HepG2 (cell line): ENCODE data around the gene GFER. TPM values are rescaled to one million over a fixed set of nuclear protein-coding genes. Genes with fewer than 3 reads are reported as not detected.

Experiments
- FOXK1 ChIP-seq: sonication (generic); formaldehyde crosslinking; IDR thresholded peaks from 2 replicates; pipeline ENCODE4 v1.4.0; 2020; ENCODE audit warnings: low read depth, missing genetic modification reagents, borderline replicate concordance
- GLMP ChIP-seq: sonication (generic); formaldehyde crosslinking; IDR thresholded peaks from 2 replicates; pipeline ENCODE4 v1.9.0; 2021; ENCODE audit warnings: missing genetic modification reagents, mild to moderate bottlenecking, borderline replicate concordance
- NR3C1 ChIP-seq: sonication (generic); formaldehyde crosslinking; IDR thresholded peaks from 2 replicates; pipeline ENCODE4 v1.4.0; 2020; ENCODE audit warnings: missing genetic modification reagents
- RERE ChIP-seq: IDR thresholded peaks from 2 replicates; pipeline ENCODE4 v1.6.1; 2016; ENCODE audit warnings: low read depth, missing genetic modification reagents, missing compliant biosample characterization
- SYNCRIP ChIP-seq: fragments of 200-400 bp; formaldehyde crosslinking; IDR thresholded peaks from 2 replicates; pipeline ENCODE4 v1.6.1; 2018; ENCODE audit warnings: mild to moderate bottlenecking, low read depth, low read length; ENCODE audit not compliant: insufficient read depth
- ZNF275 ChIP-seq: sonication (generic); formaldehyde crosslinking; IDR thresholded peaks from 2 replicates; pipeline ENCODE4 v1.8.0; 2022; ENCODE audit warnings: missing genetic modification reagents, mild to moderate bottlenecking, inconsistent platforms, borderline replicate concordance
- ZNF350 ChIP-seq: sonication (generic); formaldehyde crosslinking; IDR thresholded peaks from 2 replicates; pipeline ENCODE4 v1.4.0; 2020; ENCODE audit warnings: mild to moderate bottlenecking, low read depth, missing genetic modification reagents, borderline replicate concordance
- ZNF407 ChIP-seq: sonication (generic); formaldehyde crosslinking; IDR thresholded peaks from one replicate; pipeline ENCODE4 v1.5.1; 2020; ENCODE audit warnings: mild to moderate bottlenecking, missing genetic modification reagents; ENCODE audit errors: not compliant biosample characterization
- polyA plus RNA-seq, 8 experiments: library from polyadenylated mRNA; depleted of rRNA in 3 of 8; stranded (reverse) in 7 of 8; unstranded in 1 of 8; fragments of >200 nt; fragmentation: Illumina TruSeq in 4 of 8; extraction: Trizol in 4 of 8; gene quantifications; 2 replicates each; pipeline versions ENCODE4 v1.2.1 to v1.2.3, GENCODE V29; 2011 to 2016; ENCODE audit warnings: low read depth in 4 of 8, missing spikeins in 1 of 8, mixed read lengths in 1 of 8; ENCODE audit not compliant: insufficient read depth in 1 of 8
- total RNA-seq, 5 experiments: library from RNA; depleted of rRNA; stranded (reverse); fragments of >200 nt; fragmentation: Illumina TruSeq; extraction: Trizol; gene quantifications; 2 replicates each; pipeline ENCODE4 v1.2.3, GENCODE V29; 2016; ENCODE audit warnings: low read depth in 1 of 5

The GFER gene
- total and polyA plus RNA-seq, 2 of the 13 experiments (the other 11 are each of a cell fraction or from before 2014, with no cell fraction given): 28.6 to 71.7 TPM

- TF ChIP-seq ZNF407 (CRISPR knock-in tag): no peak
- no peak for TF ChIP-seq SYNCRIP
- TF ChIP-seq GLMP (CRISPR knock-in tag): no peak
- TF ChIP-seq NR3C1: no peak
- TF ChIP-seq ZNF350 (CRISPR knock-in tag): no peak
- TF ChIP-seq FOXK1 (CRISPR knock-in tag): peak; percentile 26; the same call in 1 of the 2 replicates
- TF ChIP-seq RERE (CRISPR knock-in tag): no peak
- TF ChIP-seq ZNF275 (CRISPR knock-in tag): no peak
Observed at GRCh38 chr16:2016407-2016922, 32.5 kb downstream of the GFER start (continued).
